ENCODE measurements around the gene APOF.

The APOF gene

DNA sequence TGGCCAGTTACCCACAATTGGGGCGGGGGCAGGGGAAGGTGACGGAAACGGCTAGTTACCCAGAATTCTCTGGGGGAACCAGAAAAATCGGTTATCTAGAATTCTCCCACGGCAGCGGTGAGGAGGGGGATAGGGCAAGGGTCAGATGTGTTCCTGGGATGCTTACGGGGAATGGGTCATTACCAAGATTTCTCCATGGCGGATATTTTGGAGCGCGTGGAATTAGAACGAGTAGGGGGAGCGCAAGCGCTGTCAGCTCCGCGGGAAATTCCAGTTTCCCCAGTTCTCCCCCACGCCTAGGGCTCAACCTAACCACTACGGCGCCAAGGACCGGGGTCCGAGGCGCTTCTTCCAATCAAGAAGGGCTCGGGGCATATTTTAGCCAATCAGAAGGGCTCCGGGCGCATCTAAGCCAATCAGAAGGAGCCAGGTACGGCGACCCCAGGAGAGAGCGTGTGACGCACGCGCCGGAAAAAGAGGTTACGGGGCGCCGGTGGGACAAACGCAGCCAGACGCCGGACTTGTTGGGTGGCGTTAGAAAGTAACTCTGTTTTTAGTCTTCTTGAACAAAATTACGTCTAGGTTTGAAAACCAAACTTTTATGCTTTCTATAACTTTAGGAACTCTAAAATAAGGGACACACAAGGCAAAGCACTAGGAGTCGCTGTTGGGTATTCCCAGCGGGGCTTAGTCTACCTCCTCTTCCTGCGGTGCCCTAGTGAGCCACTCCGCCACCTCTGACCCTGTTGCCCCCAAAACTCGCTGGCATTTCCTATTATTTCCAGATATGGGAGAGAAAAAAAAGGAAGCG, 28.8 kb downstream of the APOF start, which contains the start of gene PAN2 (continued):
- TF ChIP-seq, protein P1, sequence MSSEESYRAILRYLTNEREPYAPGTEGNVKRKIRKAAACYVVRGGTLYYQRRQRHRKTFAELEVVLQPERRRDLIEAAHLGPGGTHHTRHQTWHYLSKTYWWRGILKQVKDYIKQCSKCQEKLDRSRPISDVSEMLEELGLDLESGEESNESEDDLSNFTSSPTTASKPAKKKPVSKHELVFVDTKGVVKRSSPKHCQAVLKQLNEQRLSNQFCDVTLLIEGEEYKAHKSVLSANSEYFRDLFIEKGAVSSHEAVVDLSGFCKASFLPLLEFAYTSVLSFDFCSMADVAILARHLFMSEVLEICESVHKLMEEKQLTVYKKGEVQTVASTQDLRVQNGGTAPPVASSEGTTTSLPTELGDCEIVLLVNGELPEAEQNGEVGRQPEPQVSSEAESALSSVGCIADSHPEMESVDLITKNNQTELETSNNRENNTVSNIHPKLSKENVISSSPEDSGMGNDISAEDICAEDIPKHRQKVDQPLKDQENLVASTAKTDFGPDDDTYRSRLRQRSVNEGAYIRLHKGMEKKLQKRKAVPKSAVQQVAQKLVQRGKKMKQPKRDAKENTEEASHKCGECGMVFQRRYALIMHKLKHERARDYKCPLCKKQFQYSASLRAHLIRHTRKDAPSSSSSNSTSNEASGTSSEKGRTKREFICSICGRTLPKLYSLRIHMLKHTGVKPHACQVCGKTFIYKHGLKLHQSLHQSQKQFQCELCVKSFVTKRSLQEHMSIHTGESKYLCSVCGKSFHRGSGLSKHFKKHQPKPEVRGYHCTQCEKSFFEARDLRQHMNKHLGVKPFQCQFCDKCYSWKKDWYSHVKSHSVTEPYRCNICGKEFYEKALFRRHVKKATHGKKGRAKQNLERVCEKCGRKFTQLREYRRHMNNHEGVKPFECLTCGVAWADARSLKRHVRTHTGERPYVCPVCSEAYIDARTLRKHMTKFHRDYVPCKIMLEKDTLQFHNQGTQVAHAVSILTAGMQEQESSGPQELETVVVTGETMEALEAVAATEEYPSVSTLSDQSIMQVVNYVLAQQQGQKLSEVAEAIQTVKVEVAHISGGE (tag by site-specific recombination; conservative IDR thresholded peaks at IDR 0.05; ENCODE audit: low read depth), result peak; percentile 85
- TF ChIP-seq, protein P2, sequence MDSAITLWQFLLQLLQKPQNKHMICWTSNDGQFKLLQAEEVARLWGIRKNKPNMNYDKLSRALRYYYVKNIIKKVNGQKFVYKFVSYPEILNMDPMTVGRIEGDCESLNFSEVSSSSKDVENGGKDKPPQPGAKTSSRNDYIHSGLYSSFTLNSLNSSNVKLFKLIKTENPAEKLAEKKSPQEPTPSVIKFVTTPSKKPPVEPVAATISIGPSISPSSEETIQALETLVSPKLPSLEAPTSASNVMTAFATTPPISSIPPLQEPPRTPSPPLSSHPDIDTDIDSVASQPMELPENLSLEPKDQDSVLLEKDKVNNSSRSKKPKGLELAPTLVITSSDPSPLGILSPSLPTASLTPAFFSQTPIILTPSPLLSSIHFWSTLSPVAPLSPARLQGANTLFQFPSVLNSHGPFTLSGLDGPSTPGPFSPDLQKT (IDR thresholded peaks at IDR 0.05; ENCODE audit: borderline replicate concordance, low read depth, low read length), result no peak
- TF ChIP-seq GLIS2 (tag by site-specific recombination; IDR thresholded peaks at IDR 0.05) (peak; percentile 95), ZNF350 (tag by site-specific recombination; IDR thresholded peaks at IDR 0.05) (no peak), ZSCAN16 (tag by site-specific recombination; IDR thresholded peaks at IDR 0.05) (no peak), KLF9 (tag by site-specific recombination; IDR thresholded peaks at IDR 0.05; ENCODE audit: low read depth) (no peak), ZNF248 (tag by site-specific recombination; IDR thresholded peaks at IDR 0.05) (no peak), ZBTB8A (tag by site-specific recombination; IDR thresholded peaks at IDR 0.05) (peak; percentile 71), ZNF544 (tag by site-specific recombination; IDR thresholded peaks at IDR 0.05) (no peak), ZFP37 (tag by site-specific recombination; IDR thresholded peaks at IDR 0.05) (0 out of 2 replicates have a peak, but pooled peaks have one; percentile 36), ZNF423 (tag by site-specific recombination; IDR thresholded peaks at IDR 0.05) (no peak), ZNF777 (tag by site-specific recombination; IDR thresholded peaks at IDR 0.05; ENCODE audit: borderline replicate concordance) (no peak), ZEB2 (tag by site-specific recombination; IDR thresholded peaks at IDR 0.05) (peak; percentile 90), HOXD13 (CRISPR knock-in tag; IDR thresholded peaks at IDR 0.05; ENCODE audit: borderline replicate concordance) (no peak), ZNF416 (tag by site-specific recombination; IDR thresholded peaks at IDR 0.05) (no peak), ZNF302 (tag by site-specific recombination; IDR thresholded peaks at IDR 0.05; ENCODE audit: low read depth) (no peak), ZNF48 (tag by site-specific recombination; IDR thresholded peaks at IDR 0.05) (no peak), ZNF510 (tag by site-specific recombination; IDR thresholded peaks at IDR 0.05; ENCODE audit: insufficient replicate concordance) (no peak)
- TF ChIP-seq, protein P3, sequence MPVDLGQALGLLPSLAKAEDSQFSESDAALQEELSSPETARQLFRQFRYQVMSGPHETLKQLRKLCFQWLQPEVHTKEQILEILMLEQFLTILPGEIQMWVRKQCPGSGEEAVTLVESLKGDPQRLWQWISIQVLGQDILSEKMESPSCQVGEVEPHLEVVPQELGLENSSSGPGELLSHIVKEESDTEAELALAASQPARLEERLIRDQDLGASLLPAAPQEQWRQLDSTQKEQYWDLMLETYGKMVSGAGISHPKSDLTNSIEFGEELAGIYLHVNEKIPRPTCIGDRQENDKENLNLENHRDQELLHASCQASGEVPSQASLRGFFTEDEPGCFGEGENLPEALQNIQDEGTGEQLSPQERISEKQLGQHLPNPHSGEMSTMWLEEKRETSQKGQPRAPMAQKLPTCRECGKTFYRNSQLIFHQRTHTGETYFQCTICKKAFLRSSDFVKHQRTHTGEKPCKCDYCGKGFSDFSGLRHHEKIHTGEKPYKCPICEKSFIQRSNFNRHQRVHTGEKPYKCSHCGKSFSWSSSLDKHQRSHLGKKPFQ (tag by site-specific recombination; IDR thresholded peaks at IDR 0.05), result no peak
- TF ChIP-seq, protein P4, sequence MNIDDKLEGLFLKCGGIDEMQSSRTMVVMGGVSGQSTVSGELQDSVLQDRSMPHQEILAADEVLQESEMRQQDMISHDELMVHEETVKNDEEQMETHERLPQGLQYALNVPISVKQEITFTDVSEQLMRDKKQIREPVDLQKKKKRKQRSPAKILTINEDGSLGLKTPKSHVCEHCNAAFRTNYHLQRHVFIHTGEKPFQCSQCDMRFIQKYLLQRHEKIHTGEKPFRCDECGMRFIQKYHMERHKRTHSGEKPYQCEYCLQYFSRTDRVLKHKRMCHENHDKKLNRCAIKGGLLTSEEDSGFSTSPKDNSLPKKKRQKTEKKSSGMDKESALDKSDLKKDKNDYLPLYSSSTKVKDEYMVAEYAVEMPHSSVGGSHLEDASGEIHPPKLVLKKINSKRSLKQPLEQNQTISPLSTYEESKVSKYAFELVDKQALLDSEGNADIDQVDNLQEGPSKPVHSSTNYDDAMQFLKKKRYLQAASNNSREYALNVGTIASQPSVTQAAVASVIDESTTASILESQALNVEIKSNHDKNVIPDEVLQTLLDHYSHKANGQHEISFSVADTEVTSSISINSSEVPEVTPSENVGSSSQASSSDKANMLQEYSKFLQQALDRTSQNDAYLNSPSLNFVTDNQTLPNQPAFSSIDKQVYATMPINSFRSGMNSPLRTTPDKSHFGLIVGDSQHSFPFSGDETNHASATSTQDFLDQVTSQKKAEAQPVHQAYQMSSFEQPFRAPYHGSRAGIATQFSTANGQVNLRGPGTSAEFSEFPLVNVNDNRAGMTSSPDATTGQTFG (tag by site-specific recombination; IDR thresholded peaks at IDR 0.05; ENCODE audit: borderline replicate concordance), result no peak
- TF ChIP-seq, protein P5, sequence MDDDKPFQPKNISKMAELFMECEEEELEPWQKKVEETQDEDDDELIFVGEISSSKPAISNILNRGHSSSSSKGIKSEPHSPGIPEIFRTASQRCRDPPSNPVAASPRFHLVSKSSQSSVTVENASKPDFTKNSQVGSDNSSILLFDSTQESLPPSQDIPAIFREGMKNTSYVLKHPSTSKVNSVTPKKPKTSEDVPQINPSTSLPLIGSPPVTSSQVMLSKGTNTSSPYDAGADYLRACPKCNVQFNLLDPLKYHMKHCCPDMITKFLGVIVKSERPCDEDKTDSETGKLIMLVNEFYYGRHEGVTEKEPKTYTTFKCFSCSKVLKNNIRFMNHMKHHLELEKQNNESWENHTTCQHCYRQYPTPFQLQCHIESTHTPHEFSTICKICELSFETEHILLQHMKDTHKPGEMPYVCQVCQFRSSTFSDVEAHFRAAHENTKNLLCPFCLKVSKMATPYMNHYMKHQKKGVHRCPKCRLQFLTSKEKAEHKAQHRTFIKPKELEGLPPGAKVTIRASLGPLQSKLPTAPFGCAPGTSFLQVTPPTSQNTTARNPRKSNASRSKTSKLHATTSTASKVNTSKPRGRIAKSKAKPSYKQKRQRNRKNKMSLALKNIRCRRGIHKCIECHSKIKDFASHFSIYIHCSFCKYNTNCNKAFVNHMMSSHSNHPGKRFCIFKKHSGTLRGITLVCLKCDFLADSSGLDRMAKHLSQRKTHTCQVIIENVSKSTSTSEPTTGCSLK (tag by site-specific recombination; IDR thresholded peaks at IDR 0.05), result no peak
- TF ChIP-seq, protein P6, sequence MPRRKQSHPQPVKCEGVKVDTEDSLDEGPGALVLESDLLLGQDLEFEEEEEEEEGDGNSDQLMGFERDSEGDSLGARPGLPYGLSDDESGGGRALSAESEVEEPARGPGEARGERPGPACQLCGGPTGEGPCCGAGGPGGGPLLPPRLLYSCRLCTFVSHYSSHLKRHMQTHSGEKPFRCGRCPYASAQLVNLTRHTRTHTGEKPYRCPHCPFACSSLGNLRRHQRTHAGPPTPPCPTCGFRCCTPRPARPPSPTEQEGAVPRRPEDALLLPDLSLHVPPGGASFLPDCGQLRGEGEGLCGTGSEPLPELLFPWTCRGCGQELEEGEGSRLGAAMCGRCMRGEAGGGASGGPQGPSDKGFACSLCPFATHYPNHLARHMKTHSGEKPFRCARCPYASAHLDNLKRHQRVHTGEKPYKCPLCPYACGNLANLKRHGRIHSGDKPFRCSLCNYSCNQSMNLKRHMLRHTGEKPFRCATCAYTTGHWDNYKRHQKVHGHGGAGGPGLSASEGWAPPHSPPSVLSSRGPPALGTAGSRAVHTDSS (tag by site-specific recombination; IDR thresholded peaks at IDR 0.05), result no peak
- TF ChIP-seq, protein P7, sequence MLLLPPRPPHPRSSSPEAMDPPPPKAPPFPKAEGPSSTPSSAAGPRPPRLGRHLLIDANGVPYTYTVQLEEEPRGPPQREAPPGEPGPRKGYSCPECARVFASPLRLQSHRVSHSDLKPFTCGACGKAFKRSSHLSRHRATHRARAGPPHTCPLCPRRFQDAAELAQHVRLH (tag by site-specific recombination; IDR thresholded peaks at IDR 0.05), result peak; percentile 60
- TF ChIP-seq, protein P8, sequence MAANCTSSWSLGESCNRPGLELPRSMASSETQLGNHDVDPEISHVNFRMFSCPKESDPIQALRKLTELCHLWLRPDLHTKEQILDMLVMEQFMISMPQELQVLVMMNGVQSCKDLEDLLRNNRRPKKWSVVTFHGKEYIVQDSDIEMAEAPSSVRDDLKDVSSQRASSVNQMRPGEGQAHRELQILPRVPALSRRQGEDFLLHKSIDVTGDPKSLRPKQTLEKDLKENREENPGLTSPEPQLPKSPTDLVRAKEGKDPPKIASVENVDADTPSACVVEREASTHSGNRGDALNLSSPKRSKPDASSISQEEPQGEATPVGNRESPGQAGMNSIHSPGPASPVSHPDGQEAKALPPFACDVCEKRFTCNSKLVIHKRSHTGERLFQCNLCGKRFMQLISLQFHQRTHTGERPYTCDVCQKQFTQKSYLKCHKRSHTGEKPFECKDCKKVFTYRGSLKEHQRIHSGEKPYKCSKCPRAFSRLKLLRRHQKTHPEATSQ (tag by site-specific recombination; IDR thresholded peaks at IDR 0.05), result no peak
